DOHH2 (cell line): ENCODE results near the gene OPTC.

Source experiments
- H3F3A ChIP-seq: fragments of 200-600 bp; sonication (generic), shearing (Covaris generic); 2 replicates; pipeline ENCODE4 v1.6.0; 2016; ENCODE audit warnings: antibody characterized with exemption, mild to moderate bottlenecking; ENCODE audit not compliant: control insufficient read depth, insufficient read depth
- H3K27ac ChIP-seq: fragments of 200-600 bp; sonication (generic); 2 replicates; pipeline ENCODE4 v1.5.1; 2014; ENCODE audit warnings: low read depth, mild to moderate bottlenecking, low read length, moderate library complexity
- H3K27me3 ChIP-seq: fragments of 200-600 bp; sonication (generic); 2 replicates; pipeline ENCODE4 v1.6.1; 2014; ENCODE audit warnings: mild to moderate bottlenecking, low read length, mixed read lengths; ENCODE audit not compliant: control insufficient read depth
- H3K36me3 ChIP-seq: fragments of 200-600 bp; sonication (generic); 2 replicates; pipeline ENCODE4 v1.6.1; 2014; ENCODE audit warnings: mild to moderate bottlenecking, low read length, moderate library complexity, mixed read lengths; ENCODE audit not compliant: control insufficient read depth
- H3K4me1 ChIP-seq: fragments of 200-600 bp; sonication (generic); 2 replicates; pipeline ENCODE4 v1.6.1; 2014; ENCODE audit warnings: mild to moderate bottlenecking, low read length, mixed read lengths; ENCODE audit not compliant: control insufficient read depth
- H3K4me2 ChIP-seq: fragments of 200-600 bp; sonication (generic); 2 replicates; pipeline ENCODE4 v1.6.0; 2014; ENCODE audit warnings: mild to moderate bottlenecking, low read length, moderate library complexity
- H3K4me3 ChIP-seq: fragments of 200-600 bp; sonication (generic); 2 replicates; pipeline ENCODE4 v1.5.1; 2014; ENCODE audit warnings: mild to moderate bottlenecking, low read length, mixed read lengths
- H3K79me2 ChIP-seq: fragments of 200-600 bp; sonication (generic); 2 replicates; pipeline ENCODE4 v1.6.1; 2014; ENCODE audit warnings: mild to moderate bottlenecking, low read length, mixed read lengths; ENCODE audit not compliant: control insufficient read depth
- H3K9me2 ChIP-seq: fragments of 200-600 bp; sonication (generic); replicated peaks from 2 replicates; pipeline ENCODE4 v1.6.1; 2014; ENCODE audit warnings: mild to moderate bottlenecking, low read length, mixed read lengths; ENCODE audit not compliant: control insufficient read depth
- H3K9me3 ChIP-seq: fragments of 200-600 bp; sonication (generic); 2 replicates; pipeline ENCODE4 v1.6.1; 2014; ENCODE audit warnings: antibody characterized with exemption, low read length, mixed read lengths; ENCODE audit not compliant: control insufficient read depth, insufficient read depth
- H4K20me1 ChIP-seq: fragments of 200-600 bp; sonication (generic); 2 replicates; pipeline ENCODE4 v1.6.0; 2014; ENCODE audit warnings: low read depth, mild to moderate bottlenecking, antibody characterized with exemption, low read length, moderate library complexity; ENCODE audit not compliant: control insufficient read depth, insufficient read depth
- CTCF ChIP-seq: fragments of 200-600 bp; sonication (generic); IDR thresholded peaks from one replicate; pipeline ENCODE4 v1.5.1; 2014; ENCODE audit warnings: antibody characterized with exemption, mild to moderate bottlenecking, low read depth, low read length; ENCODE audit not compliant: poor library complexity, severe bottlenecking
- EZH2phosphoT487 ChIP-seq: fragments of 200-600 bp; sonication (generic); IDR thresholded peaks from 2 replicates; pipeline ENCODE4 v1.6.1; 2017; ENCODE audit warnings: borderline replicate concordance, mild to moderate bottlenecking, antibody characterized with exemption, low read length, moderate library complexity, mixed read lengths

Gene OPTC

DNA sequence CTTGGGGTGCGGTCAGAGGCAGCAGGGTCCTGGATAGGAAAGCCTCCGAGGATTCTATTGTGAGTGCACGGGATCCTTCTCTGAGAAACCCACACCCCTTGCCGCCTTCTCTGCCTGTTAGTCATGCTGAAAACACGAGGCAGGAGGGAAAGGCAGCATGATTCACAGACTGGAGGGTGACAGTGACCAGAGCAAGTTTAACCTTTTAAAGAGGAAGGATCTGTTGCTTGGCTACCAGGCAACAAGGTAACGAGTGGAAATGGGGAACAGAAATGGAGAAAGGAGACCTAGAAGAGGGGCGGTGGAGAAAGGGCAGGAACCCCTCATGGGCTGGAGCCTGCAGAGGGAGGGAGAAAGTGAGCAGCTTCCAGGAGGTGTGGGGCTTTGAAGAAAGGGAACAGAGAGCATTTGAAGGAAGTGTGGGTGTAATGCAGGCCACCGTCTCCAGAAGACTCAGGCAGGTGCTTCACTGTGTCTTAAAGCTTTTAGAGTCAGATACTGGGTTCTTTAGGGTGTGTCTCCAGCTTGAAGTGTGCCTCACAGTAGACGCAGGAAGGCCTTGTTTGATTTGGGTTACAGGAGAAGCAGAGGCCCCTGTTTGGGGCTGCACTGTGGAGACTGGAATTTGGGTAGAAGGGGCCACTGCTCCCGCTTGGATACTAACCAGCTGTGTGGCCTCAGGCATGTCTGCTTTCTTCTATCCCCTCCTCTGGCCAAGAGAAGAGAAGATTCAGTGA lies 19.1 kb downstream of the OPTC start:
- no peak overlapping the region for H3K27ac ChIP-seq
- no peak for TF ChIP-seq CTCF
- TF ChIP-seq EZH2phosphoT487, result no peak
- H3K4me1 ChIP-seq, result no peaks in the 10 kb centered on the region
- no peaks in the 10 kb centered on the region for H3K79me2 ChIP-seq
- no peaks in the 10 kb centered on the region for H3K9me3 ChIP-seq
- no peaks in the 10 kb centered on the region for H4K20me1 ChIP-seq
- no peaks in the 10 kb centered on the region for H3K9me2 ChIP-seq
- no peaks in the 10 kb centered on the region for H3K36me3 ChIP-seq
- no peaks in the 10 kb centered on the region for H3F3A ChIP-seq
- no peak overlapping the region for H3K4me3 ChIP-seq
- H3K4me2 ChIP-seq, result no peak overlapping the region
- 0 out of 2 replicates have a peak, but pooled peaks cover 2% of the 10 kb centered on the region for H3K27me3 ChIP-seq

- no peaks in the 10 kb centered on the region for H3K36me3 ChIP-seq
- H3K4me1 ChIP-seq, result no peaks in the 10 kb centered on the region
- no peaks in the 10 kb centered on the region for H4K20me1 ChIP-seq
- H3K79me2 ChIP-seq, result no peaks in the 10 kb centered on the region
- no peak overlapping the region for H3K27ac ChIP-seq
- H3K4me3 ChIP-seq, result no peak overlapping the region
- TF ChIP-seq EZH2phosphoT487 (no peak), CTCF (no peak)
- no peaks in the 10 kb centered on the region for H3F3A ChIP-seq
- 0 out of 2 replicates have a peak, but pooled peaks cover 2% of the 10 kb centered on the region for H3K27me3 ChIP-seq
- H3K4me2 ChIP-seq, result no peak overlapping the region
- no peaks in the 10 kb centered on the region for H3K9me2 ChIP-seq
- H3K9me3 ChIP-seq, result no peaks in the 10 kb centered on the region
Observed at GRCh38 chr1:203513585-203514031, 19.7 kb downstream of the OPTC start.

GRCh38 chr1:203516184-203516583 lies 22.2 kb downstream of the OPTC start:
- Histone ChIP-seq H3K4me1 (no peaks in the 10 kb centered on the region), H4K20me1 (no peaks in the 10 kb centered on the region), H3K36me3 (no peaks in the 10 kb centered on the region), H3K27me3 (0 out of 2 replicates have a peak, but pooled peaks cover 2% of the 10 kb centered on the region), H3K9me3 (no peaks in the 10 kb centered on the region), H3F3A (no peaks in the 10 kb centered on the region), H3K79me2 (no peaks in the 10 kb centered on the region), H3K9me2 (no peaks in the 10 kb centered on the region), H3K27ac (no peak overlapping the region), H3K4me3 (no peak overlapping the region), H3K4me2 (no peak overlapping the region)
- no peak for TF ChIP-seq EZH2phosphoT487
- TF ChIP-seq CTCF, result no peak
